ENCODE measurements around the gene PLCB4.
"Not testable (repeated sequence)": the region's sequence is repeated elsewhere in the genome, so short reads cannot be mapped to it uniquely, and the experiment has no call there.

Gene PLCB4

DNA sequence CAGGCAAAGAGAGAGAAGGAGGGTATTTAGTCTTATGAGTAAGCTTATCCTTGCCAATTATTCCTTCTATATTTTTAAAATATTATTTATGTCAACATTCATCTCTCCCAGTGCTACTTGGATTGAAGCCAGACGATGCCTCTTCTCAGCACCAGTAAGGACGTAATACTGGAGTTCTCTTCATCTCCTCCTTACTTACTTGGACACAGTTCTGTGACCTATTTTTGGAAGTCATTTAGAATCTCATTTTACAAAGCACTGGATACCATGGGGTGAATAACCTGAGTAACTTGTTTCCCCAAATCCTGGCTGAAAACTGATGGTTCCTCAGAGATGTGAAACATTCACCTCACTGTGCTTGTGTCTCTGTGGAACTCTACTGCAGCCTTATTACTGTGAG is 308.1 kb downstream of the PLCB4 start:
- no peak for DNase-seq

DNA sequence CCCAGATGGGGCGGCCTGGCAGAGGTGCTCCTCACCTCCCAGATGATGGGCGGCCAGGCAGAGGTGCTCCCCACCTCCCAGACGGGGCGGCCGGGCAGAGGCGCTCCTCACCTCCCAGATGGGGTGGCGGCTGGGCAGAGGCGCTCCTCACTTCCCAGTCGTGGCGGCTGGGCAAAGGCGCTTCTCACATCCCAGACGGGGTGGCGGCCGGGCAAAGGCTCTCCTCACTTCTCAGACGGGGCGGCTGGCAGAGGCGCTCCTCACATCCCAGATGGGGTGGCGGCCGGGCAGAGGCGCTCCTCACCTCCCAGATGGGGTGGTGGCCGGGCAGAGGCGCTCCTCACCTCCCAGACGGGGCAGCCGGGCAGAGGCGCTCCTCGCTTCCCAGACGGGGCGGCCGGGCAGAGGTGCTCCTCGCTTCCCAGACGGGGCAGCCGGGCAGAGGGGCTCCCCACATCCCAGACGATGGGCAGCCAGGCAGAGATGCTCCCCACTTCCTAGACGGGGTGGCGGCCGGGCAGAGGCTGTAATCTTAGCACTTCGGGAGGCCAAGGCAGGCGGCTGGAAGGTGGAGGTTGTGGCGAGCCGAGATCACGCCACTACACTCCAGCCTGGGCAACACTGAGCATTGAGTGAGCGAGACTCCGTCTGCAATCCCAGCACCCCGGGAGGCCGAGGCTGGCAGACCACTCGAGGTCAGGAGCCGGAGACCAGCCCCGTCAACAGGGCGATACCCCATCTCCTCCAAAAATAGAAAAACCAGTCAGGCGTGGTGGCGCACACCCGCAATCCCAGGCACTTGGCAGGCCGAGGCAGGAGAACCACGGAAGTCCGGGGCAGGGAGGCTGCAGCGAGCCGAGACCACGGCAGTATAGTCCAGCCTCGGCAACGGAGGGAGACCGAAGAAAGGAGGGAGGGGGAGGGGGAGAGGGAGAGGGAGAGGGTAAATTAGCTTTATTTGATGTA is 316.7 kb downstream of the PLCB4 start:
- DNase-seq, result not testable (repeated sequence)

DNA sequence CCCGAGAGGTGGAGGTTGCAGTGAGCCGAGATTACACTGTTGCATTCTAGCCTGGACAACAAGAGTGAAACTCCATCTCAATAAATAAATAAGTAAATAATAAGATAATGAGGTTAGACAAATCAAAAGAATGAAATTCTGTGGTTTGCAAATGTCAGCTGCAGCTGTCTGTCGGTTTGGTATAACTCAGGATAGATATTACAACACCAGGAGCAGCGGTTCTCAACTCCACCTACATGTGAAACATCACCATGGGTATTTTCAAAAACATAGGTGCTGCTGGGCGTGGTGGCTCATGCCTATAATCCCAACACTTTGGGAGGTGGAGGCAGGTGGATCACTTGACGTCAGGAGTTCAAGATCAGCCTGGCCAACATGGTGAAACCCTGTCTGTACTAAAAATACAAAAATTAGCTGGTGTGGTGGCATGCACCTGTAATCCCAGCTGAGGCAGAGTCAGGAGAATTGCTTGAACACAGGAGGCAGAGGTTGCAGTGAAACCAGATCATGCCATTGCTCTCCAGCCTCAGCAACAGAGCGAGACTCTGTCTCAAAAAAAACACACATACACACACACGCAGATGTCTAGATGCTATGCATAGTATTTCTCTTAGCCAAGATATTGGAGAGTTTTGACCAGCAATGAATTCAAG is 319.4 kb downstream of the PLCB4 start:
- no peak for DNase-seq

DNA sequence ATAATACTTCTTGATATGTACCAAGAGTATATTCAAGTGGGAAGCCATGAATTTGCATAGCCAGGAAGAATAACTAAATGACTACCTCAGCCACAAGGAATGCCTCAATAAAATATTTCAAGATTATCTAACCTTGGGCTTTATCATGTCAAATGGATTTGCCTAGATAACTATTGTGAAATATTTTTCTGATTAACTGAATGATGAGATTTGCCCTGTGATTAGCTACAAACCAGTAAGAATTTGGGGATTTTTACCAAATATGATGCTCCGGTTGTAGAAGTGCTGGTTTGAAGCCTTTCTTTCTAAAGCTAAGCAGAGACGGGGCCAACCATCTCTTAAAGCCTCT is 319.9 kb downstream of the PLCB4 start:
- no peak for DNase-seq

DNA sequence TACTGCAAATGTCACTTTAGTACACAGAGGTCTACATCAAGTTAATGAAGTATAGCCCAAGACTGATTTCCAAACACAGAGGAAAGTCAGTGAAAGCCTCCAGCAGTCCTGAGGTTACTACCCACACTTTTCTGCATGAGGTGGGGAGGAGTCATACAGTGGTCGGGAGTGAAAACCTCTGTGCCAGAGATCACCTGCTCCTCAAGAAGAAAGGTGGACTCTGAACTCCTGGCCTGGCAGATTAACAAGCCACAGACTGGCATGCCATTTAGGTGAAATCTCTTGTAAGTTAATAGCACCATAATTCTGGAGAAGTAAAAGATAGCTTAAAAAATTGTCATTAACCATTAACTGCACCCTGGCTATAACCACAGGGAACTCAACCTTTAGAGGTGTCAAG is 320.5 kb downstream of the PLCB4 start:
- no peak for DNase-seq

DNA sequence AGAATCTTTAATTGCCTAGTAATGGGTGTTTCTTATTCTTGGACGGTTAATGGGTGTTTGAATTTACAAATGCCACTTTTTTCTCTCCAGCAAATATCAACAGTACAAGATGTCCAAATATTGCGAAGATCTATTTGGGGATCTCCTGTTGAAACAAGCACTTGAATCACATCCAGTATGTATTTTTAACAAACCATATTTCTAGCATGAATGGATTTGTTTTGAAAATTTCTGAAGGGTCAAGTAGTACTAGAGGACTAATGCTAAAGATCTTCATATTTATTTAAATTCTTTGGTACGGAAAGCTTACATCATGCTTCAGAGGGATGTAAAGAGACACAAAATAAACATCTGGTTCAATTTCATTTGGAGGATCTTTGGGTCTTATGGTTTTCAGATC is 321.6 kb downstream of the PLCB4 start:
- DNase-seq, result no peak

DNA sequence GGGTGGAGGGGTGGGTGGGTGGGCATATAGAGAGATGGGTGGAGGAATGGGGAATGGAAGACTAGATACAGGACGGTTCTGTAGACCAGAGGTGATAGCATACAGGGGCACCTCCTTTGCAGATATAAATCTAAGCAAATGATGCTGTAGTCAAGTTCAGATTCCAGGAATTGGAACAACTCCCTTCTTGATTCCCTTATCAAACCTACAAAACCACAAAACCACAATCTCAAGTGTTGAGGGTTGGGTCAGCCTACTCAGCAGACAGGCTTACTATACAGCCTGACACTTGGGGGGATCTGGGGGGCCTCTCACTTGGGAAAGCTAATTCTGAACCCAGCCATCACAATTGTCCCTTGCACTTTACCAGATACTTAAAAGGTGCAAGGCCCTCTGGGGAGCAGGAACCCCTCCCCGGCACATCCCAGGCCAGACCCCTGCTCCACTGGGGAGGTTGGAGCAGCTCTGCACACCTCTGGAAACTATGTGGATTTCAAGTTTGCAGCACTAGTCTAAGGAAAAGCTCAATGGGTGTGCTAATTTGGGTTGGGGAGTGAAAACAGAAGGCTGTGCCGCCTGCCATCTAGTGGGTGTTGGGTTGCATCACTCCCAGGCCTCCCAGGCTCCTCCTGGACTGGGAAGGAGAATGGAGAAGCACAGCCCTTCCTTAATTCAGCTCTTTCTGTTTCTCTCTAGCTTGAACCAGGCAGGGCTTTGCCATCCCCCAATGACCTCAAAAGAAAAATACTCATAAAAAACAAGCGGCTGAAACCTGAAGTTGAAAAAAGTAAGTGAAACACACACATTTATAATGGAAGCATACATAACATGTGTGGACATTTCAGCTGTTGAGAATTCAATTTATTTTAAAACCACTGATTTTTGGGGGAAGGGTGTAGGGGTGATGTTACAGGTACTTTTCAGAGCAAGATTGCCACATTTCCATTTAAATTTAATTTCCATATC is 324.3 kb downstream of the PLCB4 start:
- no peak for DNase-seq

DNA sequence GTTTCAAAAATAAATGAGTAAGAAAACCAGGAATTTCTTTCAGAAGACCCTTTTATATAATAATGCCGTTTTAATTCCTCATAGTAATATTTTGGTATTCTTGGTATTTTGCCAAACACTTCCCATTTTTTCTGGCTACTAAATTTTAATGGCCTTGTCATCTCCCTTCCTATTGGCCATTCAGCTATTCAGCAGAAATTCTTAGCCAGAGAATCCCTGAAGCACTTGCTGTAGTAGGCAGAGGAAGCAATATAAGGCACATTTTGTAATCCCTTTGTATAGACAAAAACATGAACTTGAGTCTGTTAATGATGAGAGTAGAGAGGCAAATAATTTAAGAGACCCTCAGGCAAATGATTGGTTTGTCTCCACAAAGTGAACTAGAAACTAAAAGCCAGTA is 327.1 kb downstream of the PLCB4 start:
- DNase-seq, result no peak

DNA sequence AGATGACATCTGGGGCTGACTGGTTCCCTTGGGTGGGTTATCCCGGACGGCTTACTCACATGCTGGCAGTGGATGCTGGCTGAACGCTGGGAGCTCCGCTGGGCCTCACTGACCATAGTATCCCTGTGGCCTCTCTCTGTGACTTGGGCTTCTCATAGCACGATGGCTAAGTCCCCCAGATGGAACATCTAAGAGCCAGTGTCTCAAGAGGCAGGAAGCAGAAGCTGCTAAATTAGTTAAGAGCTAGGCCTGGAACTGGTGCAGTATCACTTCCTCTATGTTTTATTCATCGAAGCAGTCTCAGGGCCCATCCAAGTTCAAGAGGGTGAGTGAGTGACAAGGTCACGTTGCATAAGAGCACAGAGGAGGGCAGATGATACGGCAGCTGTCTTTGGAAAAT is 329.0 kb downstream of the PLCB4 start:
- DNase-seq, result no peak

DNA sequence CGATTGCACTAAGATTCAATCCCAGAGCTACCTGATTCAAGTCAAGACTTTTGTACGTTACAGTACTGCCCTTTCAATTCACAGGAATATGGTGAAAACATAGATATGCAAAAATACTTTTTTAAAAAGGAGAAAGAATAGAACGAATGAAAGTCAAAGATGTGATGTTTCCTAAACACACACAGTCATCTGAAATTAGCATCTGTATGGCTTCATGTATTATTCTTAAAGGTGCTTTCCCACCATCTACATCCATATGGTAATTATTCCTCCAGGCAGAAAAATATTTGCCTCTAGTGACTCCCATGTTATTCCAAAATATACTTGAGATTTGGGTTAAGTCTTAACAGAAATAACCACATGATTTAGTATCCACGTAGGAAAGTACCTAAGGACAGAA is 330.0 kb downstream of the PLCB4 start:
- DNase-seq, result no peak

DNA sequence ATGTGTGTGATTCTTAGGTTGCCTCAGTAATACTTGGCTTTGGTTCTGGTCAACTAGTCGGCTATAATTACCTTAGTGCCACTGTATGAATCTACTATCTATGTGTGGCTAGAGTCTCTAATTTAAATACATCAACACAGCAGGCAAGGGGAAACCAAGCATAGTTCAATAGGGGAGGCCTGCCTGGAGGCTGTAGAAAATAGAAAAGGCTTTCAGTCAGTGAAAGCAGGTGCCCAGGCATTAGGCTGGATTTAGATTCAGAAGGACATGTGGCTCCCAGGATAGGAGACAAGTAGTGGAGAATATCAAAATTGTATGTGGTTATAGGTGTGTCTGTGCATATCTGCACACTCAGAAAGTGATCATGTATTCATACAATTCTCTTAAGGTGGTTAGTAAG is 330.4 kb downstream of the PLCB4 start:
- DNase-seq, result no peak

DNA sequence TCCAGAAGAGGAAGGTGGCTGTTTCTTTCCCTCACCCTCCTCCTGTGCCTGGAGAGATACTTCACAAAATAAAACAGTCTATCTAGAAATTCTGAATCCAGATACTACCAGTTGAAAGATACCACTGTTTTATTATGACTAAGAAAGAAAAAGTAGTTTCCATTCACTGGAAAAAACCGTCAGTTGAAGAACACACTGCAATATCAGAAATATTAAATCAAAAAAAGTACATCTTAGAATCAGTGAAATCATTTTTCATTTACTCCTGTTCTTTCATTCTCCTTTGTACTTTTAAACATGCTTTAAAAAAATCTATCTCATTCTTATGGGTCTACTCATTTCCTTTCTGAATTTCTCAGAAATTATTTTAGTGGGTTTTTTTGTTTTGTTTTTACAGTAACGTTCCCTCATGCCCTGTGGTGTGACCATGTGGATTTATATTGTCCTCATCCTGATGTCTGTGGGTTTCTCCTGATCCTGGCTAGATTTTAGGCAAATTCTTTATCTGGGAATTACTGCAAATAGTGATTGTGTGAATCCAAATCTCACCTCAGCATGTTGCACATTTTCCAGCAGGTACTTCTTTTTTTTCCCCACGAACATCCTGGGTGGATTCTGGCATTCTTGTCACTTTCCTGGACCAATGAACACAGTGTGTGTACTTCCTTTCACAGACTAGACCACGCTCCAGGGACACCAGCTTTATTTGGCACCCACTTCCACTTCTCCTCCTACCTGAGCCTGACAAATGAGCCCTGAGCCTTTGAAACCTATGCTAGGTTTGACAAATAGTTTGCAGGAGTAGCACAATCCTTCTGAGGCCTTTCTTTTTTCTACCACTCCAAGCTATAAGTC is 331.5 kb downstream of the PLCB4 start:
- no peak for DNase-seq

DNA sequence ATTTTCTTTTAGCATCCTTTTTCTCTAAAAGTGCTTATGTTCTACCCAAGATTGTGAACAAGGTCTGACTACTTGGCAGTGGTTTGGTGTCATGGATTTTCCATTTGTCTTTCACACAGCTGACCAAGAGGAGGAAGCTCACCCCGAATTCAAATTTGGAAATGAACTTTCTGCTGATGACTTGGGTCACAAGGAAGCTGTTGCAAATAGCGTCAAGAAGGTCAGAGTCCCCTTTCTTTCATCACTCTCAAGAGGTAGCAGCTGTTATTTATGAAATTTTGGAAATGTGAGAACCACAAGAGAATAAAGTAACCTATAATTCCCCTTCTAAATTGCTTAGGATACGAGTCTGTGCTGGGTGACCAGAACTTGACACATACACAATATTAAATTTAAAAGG is 332.5 kb downstream of the PLCB4 start:
- DNase-seq, result no peak

DNA sequence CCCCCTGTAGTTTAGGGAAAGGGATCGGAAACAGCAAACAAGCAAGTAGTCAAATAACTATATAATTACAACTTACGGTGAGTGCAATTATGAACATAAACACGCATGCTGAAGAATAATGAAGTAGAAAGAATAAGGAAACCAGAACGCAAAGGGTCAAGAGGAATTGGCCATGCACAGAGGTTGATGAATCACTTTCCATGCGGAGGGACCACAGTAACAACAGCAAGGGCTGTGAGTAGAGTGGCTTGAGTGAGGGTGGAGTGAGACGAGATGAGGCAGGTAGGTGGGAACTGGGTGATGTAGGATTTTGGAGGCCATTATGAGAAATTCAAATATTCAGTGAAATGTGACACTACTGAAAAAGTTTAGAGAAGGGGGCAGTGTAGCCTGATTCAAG is 333.3 kb downstream of the PLCB4 start:
- DNase-seq, result no peak

DNA sequence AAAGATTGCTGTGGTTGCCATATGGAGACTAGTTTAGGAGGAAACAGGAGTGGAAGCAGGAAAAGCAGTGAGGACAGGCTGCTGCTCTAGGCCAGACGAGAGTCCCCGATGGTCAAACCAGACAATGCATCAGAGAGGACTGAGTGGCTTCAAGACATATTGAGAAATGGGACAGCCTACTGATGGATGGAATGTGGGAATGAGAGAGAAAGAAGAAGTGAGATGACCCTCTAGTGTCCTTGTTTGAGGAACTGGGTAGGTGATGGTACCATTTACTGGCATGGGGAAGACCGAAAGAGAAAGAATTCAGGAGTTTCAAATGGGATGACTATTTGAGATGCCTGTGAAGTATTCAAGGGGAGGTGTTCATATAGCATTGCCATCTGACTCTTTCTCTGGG is 333.7 kb downstream of the PLCB4 start:
- DNase-seq, result no peak

DNA sequence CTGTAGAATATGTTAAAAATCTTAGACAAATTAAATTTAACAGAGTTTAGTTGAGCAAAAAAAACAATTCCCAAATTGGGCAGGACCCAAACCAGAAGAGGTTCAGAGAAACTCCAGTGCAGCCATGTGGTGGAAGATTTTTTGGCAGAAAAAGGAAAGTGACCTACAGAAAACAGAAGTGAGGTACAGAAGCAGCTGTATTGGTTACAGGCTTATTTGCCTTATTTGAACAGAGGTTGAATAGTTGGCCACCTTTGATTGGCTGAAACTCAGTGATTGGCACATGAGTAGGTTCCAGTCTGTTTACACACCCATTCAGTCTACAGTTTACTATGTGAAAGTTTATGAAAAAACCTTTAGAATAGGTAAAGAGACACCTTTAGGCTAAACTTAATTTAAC is 334.6 kb downstream of the PLCB4 start:
- DNase-seq, result no peak

DNA sequence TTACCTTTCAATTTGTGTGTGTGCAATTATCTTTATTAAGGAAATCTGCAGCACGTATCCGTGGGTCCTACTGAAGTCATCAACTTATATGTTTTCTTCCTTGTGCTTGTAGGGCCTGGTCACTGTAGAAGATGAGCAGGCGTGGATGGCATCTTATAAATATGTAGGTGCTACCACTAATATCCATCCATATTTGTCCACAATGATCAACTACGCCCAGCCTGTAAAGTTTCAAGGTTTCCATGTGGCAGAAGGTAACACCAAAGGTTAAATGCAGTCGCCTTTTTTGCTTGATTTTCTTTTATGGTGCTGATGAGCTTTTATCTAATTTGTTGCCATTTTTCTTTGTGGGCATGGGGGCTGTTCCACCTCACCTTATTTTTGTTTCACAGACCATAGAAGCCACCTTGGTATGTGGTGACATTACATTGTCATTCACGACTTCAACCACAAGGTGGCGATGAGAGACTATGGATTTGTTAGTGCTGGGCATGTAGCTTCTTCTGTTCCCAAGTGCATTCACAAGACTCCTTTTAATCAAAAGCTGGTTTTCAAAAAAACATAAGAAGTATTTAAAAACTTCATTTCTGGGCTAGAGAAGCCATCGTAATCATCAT is 339.0 kb downstream of the PLCB4 start:
- DNase-seq, result peak; percentile 14

DNA sequence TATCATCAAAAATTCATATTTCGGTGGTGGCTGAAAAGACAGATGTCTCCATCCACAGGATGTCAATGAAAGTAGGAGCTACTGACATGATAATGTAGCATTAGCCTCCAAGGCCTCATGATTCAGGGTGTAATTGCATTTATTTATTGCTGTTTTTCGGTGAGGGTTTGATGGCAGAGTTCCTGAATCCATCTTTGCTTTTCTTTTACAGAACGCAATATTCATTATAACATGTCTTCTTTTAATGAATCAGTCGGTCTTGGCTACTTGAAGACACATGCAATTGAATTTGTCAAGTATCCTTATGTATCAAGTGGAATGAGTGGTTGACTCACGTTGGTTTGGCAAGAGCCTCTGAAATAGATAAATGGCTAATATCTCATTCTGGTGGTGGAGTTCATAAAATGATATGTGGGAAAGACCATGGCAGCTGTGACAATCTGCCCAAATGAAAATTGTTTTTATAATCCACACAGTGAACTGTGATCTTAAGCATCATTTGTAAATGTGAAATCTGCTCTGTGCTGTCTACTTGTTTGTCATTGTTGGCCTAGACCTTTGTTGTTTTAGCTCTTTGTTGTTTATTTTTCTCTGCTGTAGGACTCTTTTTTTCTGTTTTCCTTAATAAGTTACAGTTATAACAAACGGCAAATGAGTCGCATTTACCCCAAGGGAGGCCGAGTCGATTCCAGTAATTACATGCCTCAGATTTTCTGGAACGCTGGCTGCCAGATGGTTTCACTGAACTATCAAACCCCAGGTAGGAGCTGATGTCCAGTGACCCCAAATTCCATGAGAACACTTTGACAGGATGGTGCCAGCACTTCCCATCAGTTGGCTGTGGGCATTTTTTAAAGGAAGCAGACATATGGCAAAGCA is 339.8 kb downstream of the PLCB4 start:
- DNase-seq, result no peak

DNA sequence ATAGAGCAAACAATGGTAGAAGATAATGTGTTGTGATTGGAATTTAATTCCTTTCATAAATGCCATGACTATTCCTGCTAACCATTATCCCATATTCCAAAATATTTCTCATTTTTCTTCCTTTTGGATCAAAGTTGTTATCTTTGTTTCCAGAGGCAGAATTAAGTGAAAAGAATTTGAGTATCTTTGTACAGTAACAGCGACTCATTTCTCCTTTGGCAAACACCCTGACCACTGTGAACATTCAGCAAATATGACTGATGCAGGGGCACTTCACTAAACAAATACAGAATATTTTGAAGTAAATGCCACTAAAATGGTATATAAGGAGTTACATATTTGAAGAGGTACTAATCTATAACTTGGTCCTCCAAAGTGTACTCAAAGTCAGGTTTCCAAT is 340.5 kb downstream of the PLCB4 start:
- DNase-seq, result no peak

DNA sequence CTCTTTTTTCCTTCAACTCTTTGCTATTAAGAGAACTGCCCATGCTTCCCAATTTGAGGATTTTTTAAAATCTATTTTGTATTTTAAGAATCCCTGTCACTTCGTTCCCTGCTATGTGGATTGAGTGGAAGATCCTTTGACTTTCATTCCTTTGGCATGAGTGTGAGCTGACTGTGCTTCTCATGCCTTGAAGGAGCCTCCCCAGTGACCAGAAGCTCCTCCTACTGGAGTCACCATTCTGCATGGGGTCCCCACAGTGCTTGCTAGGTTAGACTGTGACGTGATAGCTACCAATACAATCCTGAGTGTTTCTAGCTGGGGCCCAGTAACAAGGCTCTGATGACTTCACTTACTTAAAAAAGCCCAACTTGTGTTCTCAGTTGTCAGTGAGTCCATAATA is 341.1 kb downstream of the PLCB4 start:
- no peak for DNase-seq

DNA sequence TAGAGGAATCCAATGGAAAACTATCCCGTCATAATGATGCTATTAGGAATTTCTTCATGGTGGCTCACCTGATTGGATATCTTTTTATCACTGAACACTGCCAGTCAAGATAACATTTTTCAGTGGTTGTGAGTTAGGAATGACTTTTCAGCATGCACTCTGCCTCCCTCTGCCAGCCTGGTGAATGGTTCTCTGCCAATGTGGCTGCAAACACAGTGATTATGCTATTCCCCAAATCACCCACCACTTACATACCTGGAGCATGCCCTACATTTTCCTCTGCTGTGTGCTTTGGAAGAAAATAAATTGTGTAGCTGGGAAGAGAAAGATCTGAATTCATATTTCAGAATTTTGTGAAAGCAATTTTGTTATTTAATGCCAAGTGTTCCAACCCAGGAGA is 342.9 kb downstream of the PLCB4 start:
- no peak for DNase-seq

Data from T-helper 9 cell (primary cell).